Chondrocyte (in vitro differentiated cells): Measurements from ENCODE around the gene RERE. TPM values are rescaled to one million over a fixed set of nuclear protein-coding genes. Genes with fewer than 3 reads are reported as not detected.

ENCODE experiments used
- DNase-seq: peaks from one replicate; pipeline ENCODE4 v3.0.0; 2021; ENCODE audit warnings: mixed read lengths, low spot score
- H3K27ac Mint-ChIP-seq: one replicate; pipeline ENCODE4 v1.8.0; 2021; ENCODE audit warnings: mild to moderate bottlenecking, moderate library complexity, mixed read lengths; ENCODE audit not compliant: unreplicated experiment
- H3K27me3 Mint-ChIP-seq: 2 replicates; pipeline ENCODE4 v1.8.0; 2021; ENCODE audit warnings: low read depth, mixed read lengths
- H3K36me3 Mint-ChIP-seq: 2 replicates; pipeline ENCODE4 v1.8.0; 2021; ENCODE audit warnings: low read depth, mixed read lengths
- H3K4me1 Mint-ChIP-seq: 2 replicates; pipeline ENCODE4 v1.8.0; 2021; ENCODE audit warnings: low read depth, mild to moderate bottlenecking, mixed read lengths
- H3K4me3 Mint-ChIP-seq: one replicate; pipeline ENCODE4 v1.8.0; 2021; ENCODE audit warnings: mild to moderate bottlenecking, moderate library complexity, mixed read lengths; ENCODE audit not compliant: unreplicated experiment
- H3K9me3 Mint-ChIP-seq: 2 replicates; pipeline ENCODE4 v1.8.0; 2021; ENCODE audit warnings: low read depth, mixed read lengths
- CTCF ChIP-seq: fragments of 200-600 bp; sonication (generic); IDR thresholded peaks from 2 replicates; pipeline ENCODE4 v1.5.0; 2021; ENCODE audit warnings: antibody characterized with exemption, mild to moderate bottlenecking, moderate library complexity
- total RNA-seq: library from RNA; stranded (reverse); gene quantifications from 3 replicates; pipeline ENCODE4 v1.2.1, GENCODE V29; 2021

Gene RERE
- total RNA-seq, 1 donor from 2014 or later = 64.9 TPM

GRCh38 chr1:8739377-8739776, 78.1 kb downstream of the RERE start:
- H3K4me3 Mint-ChIP-seq = no peak overlapping the region
- TF ChIP-seq CTCF = no peak
- no peak overlapping the region for H3K27ac Mint-ChIP-seq
- H3K36me3 Mint-ChIP-seq = peaks cover 3% of the 10 kb centered on the region
- peaks cover 14% of the 10 kb centered on the region for H3K4me1 Mint-ChIP-seq
- no peak for DNase-seq
- H3K9me3 Mint-ChIP-seq = peaks cover 9% of the 10 kb centered on the region
- no peaks in the 10 kb centered on the region for H3K27me3 Mint-ChIP-seq

DNA sequence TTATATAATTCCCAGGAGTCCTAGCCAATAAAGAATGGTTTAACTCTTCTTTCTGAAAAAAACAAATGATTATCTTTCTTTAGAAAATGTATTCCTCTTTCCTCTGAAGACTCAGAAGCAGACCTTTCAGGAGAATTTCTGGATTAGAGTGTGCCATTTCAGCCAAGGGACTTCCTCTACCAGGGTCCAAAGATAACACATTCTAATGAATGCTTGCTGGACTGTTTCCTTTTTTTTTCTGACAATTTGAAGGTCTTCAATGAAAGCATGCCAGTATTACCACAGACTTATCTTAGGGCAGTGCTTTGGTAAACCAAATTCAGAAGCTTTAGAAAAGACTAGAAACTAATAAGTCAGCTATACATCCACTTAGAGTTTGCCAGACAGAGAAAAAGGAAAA, 80.5 kb downstream of the RERE start:
- H3K4me3 Mint-ChIP-seq = no peak overlapping the region
- peaks cover 8% of the 10 kb centered on the region for H3K36me3 Mint-ChIP-seq
- peak overlapping the region; percentile 32 for H3K27ac Mint-ChIP-seq
- peaks cover 14% of the 10 kb centered on the region for H3K9me3 Mint-ChIP-seq
- H3K4me1 Mint-ChIP-seq = peaks cover 14% of the 10 kb centered on the region
- TF ChIP-seq CTCF = no peak
- no peak for DNase-seq
- H3K27me3 Mint-ChIP-seq = no peaks in the 10 kb centered on the region

DNA sequence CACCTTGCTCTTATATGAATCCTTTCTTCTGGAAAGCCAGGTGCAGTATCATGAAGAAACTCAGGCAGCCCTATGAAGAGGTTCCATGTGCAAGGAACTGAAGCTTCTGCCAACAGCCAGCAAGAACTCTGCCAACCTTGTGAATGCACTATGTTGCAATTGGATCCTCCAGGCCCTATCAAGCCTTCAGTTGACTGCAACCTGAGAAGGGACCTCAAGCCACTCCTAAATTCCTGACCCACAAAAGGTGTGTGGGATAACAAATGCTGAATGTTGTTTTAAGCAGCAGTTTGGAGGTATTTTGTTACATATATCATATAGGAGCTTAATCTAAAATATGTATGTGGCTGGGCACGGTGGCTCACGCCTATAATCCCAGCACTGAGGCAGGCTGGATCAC, 84.0 kb downstream of the RERE start:
- no peaks in the 10 kb centered on the region for H3K27me3 Mint-ChIP-seq
- H3K4me3 Mint-ChIP-seq = no peak overlapping the region
- H3K27ac Mint-ChIP-seq = no peak overlapping the region
- DNase-seq = no peak
- H3K36me3 Mint-ChIP-seq = peaks cover 10% of the 10 kb centered on the region
- no peak for TF ChIP-seq CTCF
- peaks cover 10% of the 10 kb centered on the region for H3K4me1 Mint-ChIP-seq
- H3K9me3 Mint-ChIP-seq = peaks cover 12% of the 10 kb centered on the region

- no peak overlapping the region for H3K4me3 Mint-ChIP-seq
- H3K27ac Mint-ChIP-seq = no peak overlapping the region
- H3K4me1 Mint-ChIP-seq = peaks cover 3% of the 10 kb centered on the region
- DNase-seq = no peak
- no peak for TF ChIP-seq CTCF
- H3K9me3 Mint-ChIP-seq = peaks cover 12% of the 10 kb centered on the region
- H3K27me3 Mint-ChIP-seq = no peaks in the 10 kb centered on the region
- H3K36me3 Mint-ChIP-seq = peaks cover 10% of the 10 kb centered on the region
Observed at GRCh38 chr1:8731162-8731561, 86.3 kb downstream of the RERE start.

GRCh38 chr1:8728464-8728863, 89.0 kb downstream of the RERE start:
- Mint-ChIP-seq H3K27ac (no peak overlapping the region), H3K36me3 (peaks cover 10% of the 10 kb centered on the region), H3K9me3 (peaks cover 12% of the 10 kb centered on the region), H3K27me3 (no peaks in the 10 kb centered on the region), H3K4me1 (peaks cover 3% of the 10 kb centered on the region), H3K4me3 (no peak overlapping the region)
- no peak for TF ChIP-seq CTCF
- no peak for DNase-seq
